GM19025 (cell line): ENCODE data around the gene SPNS3.

Source experiments
- ATAC-seq: cut with Tn5 transposase; IDR thresholded peaks from one replicate; pipeline ENCODE4 v1.9.1; 2021; ENCODE audit warnings: mild to moderate bottlenecking, low read depth, moderate library complexity; ENCODE audit not compliant: unreplicated experiment

SPNS3 gene

DNA sequence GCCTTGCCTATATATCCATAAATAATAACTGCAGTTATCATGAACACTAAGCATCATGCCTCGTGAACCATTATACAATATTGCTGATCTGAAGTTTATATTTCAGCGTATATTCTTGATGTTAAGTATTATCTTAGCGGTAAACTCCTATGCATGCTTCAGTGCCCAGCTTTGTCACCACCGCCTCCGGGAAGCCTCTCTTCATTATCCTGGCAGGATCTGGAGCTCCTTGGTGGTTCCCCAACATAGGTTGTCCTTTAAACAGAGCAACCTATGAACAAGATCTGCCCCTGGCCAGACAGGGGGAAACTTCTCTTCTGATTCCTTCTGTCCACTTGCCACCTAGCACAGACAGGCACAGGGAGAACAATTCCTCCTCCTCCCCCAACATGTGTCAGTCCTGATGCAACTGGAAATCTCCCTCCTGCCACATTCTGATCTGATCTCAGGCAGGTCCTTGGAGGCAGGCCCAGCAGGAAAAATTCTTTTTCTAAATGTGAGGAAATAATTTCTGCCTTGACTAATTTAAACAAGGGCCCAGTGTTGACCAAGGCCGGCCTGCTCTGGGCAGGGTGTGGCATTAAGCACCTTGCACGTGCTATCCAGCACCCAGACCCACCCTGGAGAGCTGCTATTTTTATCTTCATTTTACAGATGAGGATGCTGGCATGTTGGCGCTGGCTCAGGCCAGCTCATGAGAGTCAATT lies 87.3 kb downstream of the SPNS3 start:
- no peak for ATAC-seq

DNA sequence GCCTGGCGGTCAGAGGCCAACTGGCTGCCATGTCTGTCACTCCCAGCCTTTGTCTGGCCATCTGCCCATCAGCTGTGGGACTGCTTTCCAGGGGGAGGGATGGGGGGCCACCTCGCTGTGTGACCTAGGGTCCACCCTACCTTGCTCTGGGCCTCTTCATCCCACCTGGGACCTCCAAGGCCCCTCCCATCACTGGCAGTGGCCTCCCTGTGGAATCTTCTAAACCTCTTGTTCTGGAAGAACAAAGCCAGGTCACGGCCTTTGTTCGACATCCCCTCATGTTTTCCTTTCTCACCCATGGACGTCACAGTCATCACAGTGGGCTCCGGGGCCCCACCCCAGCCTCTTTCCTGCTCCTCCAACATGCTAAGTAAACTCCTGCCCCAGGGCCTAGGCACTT lies 88.9 kb downstream of the SPNS3 start:
- ATAC-seq, result no peak

DNA sequence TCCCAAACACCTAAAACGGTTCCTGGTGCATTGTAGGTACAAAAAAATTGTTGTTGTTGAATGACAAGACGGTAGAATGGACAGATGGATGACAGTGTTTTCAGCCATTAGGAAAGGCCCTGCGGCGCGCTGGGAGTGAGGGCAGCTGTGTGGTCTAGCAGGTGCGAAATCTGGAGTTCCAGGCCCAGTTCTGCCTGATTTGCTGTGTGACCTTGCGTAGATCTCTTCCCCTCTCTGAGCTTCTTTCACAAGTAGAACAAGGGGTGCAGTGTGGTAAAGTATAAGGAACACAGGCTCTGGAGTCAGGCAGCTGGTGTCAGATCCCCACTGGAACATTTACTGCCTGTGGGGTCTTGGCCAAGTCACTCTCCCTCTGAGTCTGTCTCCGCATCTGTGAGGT lies 90.2 kb downstream of the SPNS3 start:
- ATAC-seq, result no peak

DNA sequence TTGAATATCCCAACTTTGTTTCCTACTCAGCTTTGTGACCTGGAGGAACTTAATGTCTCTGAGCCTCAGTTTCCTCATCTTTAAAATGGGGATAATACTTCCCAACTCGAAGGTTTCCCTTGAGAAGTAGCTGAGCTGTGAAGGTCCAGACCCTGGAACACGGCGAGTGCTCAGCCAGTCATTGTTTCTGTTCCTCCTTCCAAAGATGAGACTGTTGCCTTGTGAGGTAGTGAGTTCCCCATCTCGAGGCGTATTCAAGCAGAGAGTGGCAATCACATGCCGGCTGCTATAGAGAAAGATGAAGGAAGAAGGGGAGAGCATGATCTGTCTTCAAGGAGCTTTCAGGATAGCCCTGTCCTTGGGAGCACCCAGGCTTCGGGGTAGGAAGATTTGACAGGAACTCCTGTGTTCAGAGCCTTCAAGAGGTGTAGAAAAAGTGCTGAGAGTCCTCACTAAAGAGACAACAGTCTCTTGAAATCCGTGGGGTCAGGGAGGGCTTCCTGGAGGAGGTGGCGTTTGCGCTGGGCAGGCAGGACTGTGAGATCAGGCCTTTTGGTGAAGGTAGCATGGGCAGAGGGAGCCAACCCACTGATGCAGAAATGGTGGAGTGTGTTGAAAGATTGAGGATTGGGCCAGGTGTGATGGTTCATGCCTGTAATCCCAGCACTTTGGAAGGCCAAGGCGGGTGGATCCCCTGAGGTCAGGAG lies 92.1 kb downstream of the SPNS3 start:
- no peak for ATAC-seq

DNA sequence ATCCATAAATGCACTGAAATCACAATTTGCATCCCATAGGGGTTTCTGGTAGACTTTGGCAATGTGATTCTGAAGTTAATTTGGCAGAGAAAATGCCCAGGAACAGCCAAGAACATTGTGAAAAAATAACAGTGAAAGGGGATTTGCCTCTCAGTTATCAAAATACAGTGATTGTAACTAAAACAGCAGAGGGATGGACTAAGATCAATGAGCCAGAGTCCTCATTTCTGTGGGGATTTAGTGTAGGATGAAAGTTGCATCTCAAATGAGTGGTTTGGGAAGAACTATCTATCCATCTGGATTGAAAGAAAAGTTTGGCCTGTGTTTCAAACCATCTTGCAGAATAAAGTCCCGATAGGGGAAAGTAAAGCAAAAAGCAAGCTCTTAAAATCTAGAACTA lies 93.4 kb downstream of the SPNS3 start:
- ATAC-seq, result no peak

DNA sequence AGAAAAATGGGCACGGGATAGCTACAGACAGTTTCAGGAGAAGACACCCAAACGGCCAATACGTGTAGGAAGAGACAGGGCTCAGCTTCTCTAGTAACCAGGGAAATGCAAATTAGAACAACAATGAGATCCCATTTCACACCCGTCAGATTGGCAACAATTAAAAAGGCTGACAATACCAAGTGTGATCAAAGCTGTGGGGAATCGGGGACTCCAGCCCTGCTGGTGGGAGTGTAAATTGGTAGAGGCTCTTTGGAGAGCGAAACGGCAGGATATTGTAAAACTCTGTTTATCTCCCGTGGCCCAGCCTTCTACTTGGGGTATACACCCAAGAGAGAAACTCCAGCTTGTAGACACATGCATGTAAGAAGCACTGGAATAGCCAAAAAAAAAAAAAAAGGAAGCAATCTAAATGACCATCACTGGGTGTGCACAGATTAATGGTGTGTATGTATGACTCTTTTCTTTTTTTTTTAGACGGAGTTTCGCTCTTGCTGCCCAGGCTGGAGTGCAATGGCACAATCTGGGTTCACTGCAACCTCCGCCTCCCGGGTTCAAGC lies 93.9 kb downstream of the SPNS3 start:
- ATAC-seq, result no peak

DNA sequence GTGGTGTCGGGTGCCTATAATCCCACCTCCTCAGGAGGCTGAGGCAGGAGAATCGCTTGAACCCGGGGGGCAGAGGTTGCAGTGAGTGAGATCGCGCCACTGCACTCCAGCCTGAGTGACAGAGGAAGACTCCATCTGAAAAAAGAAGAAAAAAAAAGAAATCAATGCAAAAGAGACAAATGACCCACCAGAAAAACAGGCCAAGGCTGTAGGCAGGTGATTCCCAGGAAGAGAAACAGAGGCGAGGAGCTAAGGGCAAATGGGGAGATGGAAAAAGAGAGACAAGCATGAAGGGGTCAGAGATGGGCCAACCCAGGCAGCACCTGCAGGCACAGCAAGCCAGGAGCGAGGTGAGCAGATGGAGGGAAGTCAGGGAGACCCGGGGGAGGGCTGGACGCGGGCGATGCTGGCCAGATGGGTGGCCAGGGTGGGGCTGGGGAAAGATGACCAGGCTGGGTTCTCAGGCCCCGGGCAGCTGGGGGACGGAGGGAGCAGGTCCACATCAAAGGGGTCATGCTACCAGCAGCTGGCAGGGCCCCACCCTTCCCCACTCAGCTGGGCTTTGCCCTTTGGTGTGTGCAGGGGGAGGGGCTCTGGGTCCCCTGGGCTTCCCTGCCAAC lies 95.9 kb downstream of the SPNS3 start:
- no peak for ATAC-seq

DNA sequence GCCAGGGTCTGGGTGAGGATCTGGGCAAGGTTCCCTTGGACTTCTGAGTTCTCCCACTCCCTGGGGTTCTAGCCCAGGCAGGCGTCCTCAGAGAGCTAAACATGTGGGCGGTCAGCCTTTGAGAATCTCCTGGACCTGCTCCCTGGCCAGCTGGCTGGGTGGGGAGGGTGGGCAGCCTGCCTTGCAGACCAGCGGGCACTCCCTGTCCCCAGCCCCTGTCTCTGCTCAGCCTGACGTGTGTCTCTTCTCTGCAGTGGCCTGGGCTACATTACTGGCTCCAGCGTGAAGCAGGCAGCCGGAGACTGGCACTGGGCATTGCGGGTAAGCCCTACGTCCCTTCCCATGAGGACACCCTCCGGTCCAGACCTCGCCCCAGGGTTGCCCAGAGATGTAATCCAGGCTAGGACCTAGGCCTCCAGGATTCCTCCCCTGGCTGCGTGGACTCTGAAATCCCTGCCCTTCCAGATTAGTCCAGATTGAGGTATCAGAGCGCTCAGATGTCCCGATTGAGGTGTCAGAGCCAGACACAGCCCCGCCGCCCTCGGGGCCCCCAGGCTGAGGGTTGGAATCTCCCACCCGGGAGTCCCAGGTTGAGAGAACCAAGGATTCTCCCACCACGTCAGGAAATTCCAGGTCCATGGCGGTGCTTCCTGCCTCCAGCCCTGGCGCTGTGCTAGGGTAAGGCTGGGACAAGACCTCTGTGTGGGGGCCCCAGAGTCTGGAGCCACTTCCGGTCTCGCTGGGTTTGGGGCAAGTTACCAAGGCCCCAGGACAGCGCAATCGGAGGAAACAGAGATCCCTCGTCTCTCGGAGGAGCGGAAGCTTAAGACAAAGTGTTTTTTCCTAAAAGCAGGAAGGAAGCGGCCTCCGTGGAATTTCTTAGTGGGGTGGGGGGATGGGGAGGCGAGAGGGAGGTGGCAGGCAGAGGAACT lies 97.3 kb downstream of the SPNS3 start:
- no peak for ATAC-seq

DNA sequence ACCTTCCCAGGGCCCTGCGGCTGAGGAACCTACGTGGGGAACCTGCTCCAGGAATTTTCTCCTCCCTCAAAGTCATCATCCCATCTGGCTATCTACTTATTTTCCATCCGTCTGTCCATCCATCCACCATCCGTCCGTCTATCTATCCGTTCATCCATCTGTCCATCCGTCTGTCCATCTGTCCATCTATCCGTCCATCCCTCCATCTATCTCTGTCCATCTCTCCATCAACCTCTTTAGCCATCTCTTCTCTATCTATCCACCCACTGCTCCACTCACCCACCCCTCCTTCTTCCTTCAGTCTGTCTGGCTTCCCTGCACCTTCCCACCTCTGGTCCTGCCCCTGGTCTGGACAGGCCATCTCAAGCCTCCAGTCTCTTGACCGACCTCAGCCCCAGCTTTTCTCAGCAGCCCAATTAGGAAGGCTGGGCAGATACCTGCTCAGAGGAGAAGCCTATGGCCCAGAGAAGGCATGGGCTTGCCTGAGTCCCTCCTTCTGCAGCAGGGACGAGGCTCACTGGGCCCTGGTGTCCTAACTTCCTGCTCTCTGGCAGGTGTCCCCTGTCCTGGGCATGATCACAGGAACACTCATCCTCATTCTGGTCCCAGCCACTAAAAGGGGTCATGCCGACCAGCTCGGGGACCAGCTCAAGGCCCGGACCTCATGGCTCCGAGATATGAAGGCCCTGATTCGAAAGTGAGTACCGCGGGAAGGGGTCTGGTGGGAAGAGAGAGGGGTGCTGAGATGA lies 98.4 kb downstream of the SPNS3 start:
- ATAC-seq, result no peak

DNA sequence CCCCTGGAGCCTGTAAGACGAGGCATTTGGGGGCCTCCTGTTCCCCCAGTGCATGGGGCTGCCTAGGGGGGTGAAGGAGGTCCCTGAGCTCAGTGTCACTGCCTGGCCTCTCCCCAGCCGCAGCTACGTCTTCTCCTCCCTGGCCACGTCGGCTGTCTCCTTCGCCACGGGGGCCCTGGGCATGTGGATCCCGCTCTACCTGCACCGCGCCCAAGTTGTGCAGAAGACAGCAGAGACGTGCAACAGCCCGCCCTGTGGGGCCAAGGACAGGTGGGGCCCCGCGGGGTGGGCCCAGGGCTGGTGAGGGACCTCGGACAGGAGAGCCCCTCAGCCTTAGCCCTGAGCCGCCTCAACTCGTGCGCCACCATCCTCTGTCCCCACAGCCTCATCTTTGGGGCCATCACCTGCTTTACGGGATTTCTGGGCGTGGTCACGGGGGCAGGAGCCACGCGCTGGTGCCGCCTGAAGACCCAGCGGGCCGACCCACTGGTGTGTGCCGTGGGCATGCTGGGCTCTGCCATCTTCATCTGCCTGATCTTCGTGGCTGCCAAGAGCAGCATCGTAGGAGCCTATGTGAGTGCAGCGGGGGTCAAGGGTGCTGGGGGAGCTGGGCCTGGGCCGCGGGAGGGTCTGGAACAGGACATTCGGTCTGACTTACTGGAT lies 99.3 kb downstream of the SPNS3 start:
- no peak for ATAC-seq

DNA sequence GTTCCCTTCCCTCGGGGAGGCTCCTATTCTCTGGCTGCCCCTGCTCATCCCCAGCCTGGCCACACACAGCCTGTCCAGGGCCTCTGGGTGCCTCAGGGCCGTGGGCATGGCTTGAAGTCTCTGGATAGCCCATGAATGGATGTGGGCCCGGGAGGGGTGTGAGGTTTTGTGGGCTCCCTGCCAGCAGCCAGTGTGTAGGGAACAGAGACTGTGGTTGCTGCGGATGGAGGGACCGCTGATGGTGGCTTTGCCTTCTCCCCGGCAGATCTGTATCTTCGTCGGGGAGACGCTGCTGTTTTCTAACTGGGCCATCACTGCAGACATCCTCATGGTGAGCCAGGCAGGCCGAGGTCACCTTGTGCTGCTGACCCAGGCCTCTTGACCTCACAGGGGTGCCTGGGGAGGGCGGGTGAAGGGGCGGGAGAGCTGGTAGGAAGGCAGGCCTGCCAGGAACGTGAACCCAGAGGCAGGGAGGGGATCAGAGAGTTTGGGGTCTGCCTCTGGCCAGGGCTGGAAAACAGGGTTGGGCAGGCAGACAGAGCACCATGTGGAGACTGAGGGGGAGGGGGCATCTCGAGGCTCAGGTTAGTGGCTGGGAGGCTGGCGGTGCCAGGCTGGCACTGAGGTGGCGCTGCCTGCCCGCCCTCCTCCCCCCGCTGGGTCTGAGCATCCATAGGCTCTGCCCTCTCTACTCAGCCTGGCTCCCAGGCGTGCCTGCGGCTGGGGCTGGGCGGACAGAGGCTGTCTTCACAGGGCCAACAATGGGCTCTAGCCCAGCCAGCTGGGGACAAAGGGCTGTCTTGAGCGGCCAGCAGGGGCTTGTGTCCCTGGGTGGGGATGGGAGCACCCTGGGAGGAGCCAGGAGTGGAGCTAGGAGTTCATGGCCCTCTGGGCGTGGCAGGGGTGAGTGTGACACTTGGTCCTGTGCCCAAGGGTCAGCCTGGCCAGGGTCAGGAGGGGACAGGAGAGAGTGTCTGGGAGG lies 100.1 kb downstream of the SPNS3 start:
- no peak for ATAC-seq

DNA sequence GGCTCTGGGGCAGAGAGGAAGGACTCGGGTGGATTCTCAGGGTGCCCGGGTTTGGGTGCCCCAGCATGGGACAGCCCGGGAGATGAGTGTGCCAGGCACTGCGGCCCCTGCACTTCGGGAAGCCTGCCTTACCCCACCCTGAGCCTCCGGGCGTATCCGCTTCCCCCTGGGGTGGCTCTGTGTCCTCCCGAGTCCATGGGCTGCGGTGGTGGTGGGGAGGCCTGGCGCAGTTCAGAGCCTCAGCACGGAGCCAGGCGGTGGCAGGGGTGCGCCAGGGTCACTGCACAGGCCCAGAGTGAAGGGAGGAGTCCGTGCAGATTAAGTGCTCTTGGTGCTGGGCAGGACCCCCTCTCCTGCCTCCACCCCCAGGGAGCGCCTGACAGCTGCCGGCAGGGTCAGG lies 100.8 kb downstream of the SPNS3 start:
- no peak for ATAC-seq

DNA sequence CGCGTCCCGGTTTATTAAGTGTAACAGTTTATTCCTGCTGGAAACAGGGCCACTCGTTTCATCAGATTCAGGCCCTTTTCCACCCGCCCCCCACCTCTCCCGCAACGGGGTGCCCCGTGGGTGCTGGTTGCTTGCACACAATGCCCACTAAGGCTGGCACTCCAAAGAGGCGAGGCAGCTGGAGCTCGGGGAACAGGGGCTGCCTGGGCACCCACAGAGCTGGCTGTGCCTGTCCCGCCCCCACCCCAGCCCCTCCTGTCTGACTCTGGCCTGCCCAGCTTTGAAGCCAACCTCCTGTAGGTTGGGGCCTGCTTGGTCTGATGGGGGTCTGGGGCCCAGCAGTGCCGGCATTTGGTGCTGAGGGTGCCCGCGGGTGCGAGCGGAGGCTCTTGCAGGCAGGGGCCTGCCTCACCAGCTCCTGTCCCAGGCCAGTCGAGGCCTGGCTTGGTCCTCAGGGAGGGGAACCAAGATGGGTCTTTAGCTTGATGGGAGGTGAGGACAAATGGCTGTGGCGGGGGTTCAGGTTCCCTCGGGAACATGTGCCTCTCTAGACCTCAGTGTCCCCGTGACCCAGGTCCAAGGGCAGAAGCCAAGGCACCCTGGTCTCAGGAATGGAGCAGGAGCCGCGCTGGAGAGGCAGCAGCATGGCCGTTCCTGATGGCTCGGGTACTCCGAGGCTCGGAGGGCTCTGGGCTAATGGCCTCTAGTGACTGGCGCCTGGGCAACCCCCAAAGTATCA lies 101.4 kb downstream of the SPNS3 start:
- ATAC-seq, result no peak

DNA sequence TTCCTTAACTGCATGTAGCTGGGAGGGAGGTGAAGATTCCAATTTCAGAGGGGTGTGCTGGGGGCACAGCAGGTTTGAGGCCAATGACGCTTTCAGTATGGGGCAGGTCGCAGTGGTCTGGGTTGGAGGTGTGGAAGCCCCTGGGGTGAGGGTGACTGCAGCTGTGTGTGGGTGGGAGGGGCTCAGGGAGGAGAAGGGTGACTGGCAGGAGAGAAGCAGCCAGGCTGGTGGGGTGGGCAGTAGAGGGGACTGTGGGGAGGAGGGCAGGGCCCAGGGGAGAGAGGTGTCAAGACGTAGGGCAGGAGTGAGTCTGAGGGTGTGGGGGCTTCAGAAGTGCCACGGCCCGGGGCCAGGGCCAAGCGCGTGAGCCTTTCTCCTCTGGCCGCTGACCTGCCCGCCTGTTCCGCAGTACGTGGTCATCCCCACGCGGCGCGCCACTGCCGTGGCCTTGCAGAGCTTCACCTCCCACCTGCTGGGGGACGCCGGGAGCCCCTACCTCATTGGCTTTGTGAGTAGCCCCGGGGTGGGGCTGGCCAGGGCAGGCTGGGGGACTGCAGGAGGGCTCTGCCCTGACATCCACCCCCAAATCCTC lies 102.0 kb downstream of the SPNS3 start:
- ATAC-seq, result no peak

DNA sequence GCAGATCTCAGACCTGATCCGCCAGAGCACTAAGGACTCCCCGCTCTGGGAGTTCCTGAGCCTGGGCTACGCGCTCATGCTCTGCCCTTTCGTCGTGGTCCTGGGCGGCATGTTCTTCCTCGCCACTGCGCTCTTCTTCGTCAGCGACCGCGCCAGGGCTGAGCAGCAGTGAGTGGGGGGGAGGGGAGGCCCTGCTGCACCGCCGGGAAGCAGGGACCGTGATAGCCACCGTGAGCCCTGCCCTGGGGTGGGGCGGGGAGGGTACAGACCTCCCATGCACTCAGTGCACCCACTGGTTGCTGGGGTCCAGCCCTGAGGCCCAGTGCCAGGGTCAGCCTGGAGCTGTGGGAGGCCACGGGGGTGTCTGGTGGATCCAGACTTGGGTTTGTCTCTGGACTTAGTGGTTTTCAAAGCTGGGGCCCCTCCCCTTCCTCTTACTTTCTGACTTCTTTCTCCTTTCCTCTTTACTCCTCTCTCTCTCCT lies 102.6 kb downstream of the SPNS3 start:
- no peak for ATAC-seq

DNA sequence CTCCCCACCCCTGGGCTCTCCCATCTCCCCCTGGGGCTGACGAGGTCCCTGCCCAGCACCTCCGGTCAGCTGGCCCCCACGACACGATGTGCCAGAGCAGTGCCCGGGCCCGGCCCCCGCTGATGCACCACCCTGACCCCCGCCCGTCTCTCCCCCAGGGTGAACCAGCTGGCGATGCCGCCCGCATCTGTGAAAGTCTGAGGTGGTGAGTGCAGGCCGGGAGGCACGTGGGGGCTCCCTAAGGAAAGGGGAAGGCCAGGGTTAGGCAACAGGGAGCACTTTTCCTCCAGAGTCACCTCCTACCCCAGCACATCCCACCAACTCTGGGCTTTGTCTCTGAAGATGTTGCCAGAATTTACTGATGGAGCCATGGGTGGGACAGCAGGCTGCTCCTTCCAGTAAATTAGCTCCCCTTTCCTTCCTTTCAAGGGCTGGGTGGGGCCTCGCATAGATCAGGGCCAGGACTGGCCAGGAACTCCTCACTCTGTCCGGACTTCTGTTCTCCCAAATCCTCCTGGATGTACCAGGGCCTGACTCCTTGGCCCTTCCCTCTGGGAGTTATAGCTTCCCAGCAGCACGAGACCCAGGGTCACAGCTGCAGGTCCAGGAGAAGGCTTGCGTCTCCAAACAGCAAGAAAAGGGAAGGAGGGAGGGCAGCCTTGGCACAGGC lies 103.1 kb downstream of the SPNS3 start:
- no peak for ATAC-seq
